GM18507 (cell line): ENCODE data around the gene LRBA.
A peak's percentile ranks its signal among the peaks of the same experiment; 100 is the strongest.

ENCODE experiments used
- DNase-seq: peaks from one replicate; pipeline ENCODE4 v3.0.0; 2011; ENCODE audit warnings: low read depth; ENCODE audit not compliant: insufficient read length; ENCODE audit errors: extremely low spot score
- FAIRE-seq: peaks from 2 replicates; lab custom pipeline; 2011; peaks lifted over from hg19 to GRCh38; lab: Jason Lieb, UNC

Gene LRBA

GRCh38 chr4:150337734-150338133 lies 677.4 kb downstream of the LRBA start:
- FAIRE-seq (no peak), DNase-seq (no peak)

- DNase-seq (no peak), FAIRE-seq (no peak)
Measured at GRCh38 chr4:150336676-150337412, 678.2 kb downstream of the LRBA start.

GRCh38 chr4:150332961-150333360 lies 682.1 kb downstream of the LRBA start:
- DNase-seq (no peak), FAIRE-seq (no peak)

- DNase-seq: no peak
- FAIRE-seq: no peak
Measured at GRCh38 chr4:150332086-150332485, 683.0 kb downstream of the LRBA start.

GRCh38 chr4:150329373-150329772 lies 685.7 kb downstream of the LRBA start:
- no peak for DNase-seq
- no peak for FAIRE-seq

GRCh38 chr4:150328496-150328895 lies 686.6 kb downstream of the LRBA start:
- FAIRE-seq: no peak

GRCh38 chr4:150327262-150327780 lies 687.8 kb downstream of the LRBA start:
- FAIRE-seq (no peak), DNase-seq (no peak)

More at GRCh38 chr4:150328496-150328895, 686.6 kb downstream of the LRBA start:
- DNase-seq: no peak

GRCh38 chr4:150325872-150326271 lies 689.2 kb downstream of the LRBA start:
- no peak for DNase-seq
- peak; percentile 12 for FAIRE-seq

- DNase-seq: no peak
- FAIRE-seq: no peak
Measured at GRCh38 chr4:150323406-150324325, 691.4 kb downstream of the LRBA start.

GRCh38 chr4:150322646-150323045 lies 692.4 kb downstream of the LRBA start:
- DNase-seq (no peak), FAIRE-seq (no peak)

GRCh38 chr4:150321113-150321512 lies 694.0 kb downstream of the LRBA start:
- FAIRE-seq: no peak

GRCh38 chr4:150318971-150319370 lies 696.1 kb downstream of the LRBA start:
- no peak for DNase-seq
- no peak for FAIRE-seq

More at GRCh38 chr4:150321113-150321512, 694.0 kb downstream of the LRBA start:
- no peak for DNase-seq

- no peak for FAIRE-seq
- no peak for DNase-seq
Measured at GRCh38 chr4:150318527-150318926, 696.6 kb downstream of the LRBA start.

- FAIRE-seq (no peak), DNase-seq (no peak)
Measured at GRCh38 chr4:150316332-150317205, 698.5 kb downstream of the LRBA start.

GRCh38 chr4:150315691-150316090 lies 699.4 kb downstream of the LRBA start:
- no peak for DNase-seq
- FAIRE-seq: no peak

GRCh38 chr4:150315175-150315574 lies 699.9 kb downstream of the LRBA start:
- FAIRE-seq: no peak
- no peak for DNase-seq

GRCh38 chr4:150314031-150314430 lies 701.1 kb downstream of the LRBA start:
- FAIRE-seq (no peak), DNase-seq (no peak)

- no peak for DNase-seq
- FAIRE-seq: no peak
Measured at GRCh38 chr4:150310159-150310895, 704.8 kb downstream of the LRBA start.
